Thoracic aorta (tissue), 2 donors: ENCODE measurements around the gene PISD. TPM values are rescaled to one million over a fixed set of nuclear protein-coding genes. Genes with fewer than 3 reads are reported as not detected.

Experiments
- ATAC-seq: fragments of 150-250 bp; one replicate; pipeline ENCODE4 v1.8.0; 2017; ENCODE audit warnings: low read depth; ENCODE audit not compliant: insufficient number of reproducible peaks, low FRiP score
- DNase-seq: peaks from one replicate; pipeline ENCODE4 v3.0.0-alpha.2; 2020; ENCODE audit warnings: low spot score
- H3K27ac ChIP-seq, 2 donors: fragments of 200-600 bp; sonication (generic); 1 replicate in 1 of 2; 2 replicates in 1 of 2; pipeline ENCODE4 v1.5.1; 2016; ENCODE audit warnings: mild to moderate bottlenecking in 2 of 2, moderate library complexity in 2 of 2
- H3K27me3 ChIP-seq: fragments of 200-600 bp; sonication (generic); replicated peaks from 2 replicates; pipeline ENCODE4 v1.6.0; 2016; ENCODE audit warnings: mild to moderate bottlenecking; ENCODE audit not compliant: insufficient read depth
- H3K36me3 ChIP-seq: fragments of 200-600 bp; sonication (generic); one replicate; pipeline ENCODE4 v1.5.1; 2016
- H3K4me1 ChIP-seq, 2 donors: fragments of 200-600 bp; sonication (generic); 1 replicate in 1 of 2; 2 replicates in 1 of 2; pipeline versions ENCODE4 v1.5.1 to v1.6.0; 2016; ENCODE audit warnings: low read depth in 2 of 2, mild to moderate bottlenecking in 1 of 2; ENCODE audit not compliant: control insufficient read depth in 1 of 2
- H3K4me3 ChIP-seq: fragments of 200-600 bp; sonication (generic); 2 replicates; pipeline ENCODE4 v1.5.1; 2016; ENCODE audit warnings: mild to moderate bottlenecking
- H3K9me3 ChIP-seq: fragments of 200-600 bp; sonication (generic); 2 replicates; pipeline ENCODE4 v1.5.1; 2016
- CTCF ChIP-seq: fragments of 200-600 bp; sonication (generic); IDR thresholded peaks from one replicate; pipeline ENCODE4 v1.5.1; 2019; ENCODE audit warnings: antibody characterized with exemption
- total RNA-seq, 2 donors: library from RNA; depleted of rRNA; stranded (reverse); fragments of >200 nt; gene quantifications; one replicate each; pipeline versions ENCODE4 v1.1.0 to v1.2.3, GENCODE V29; 2016

Gene PISD
- total RNA-seq, 2 donors from 2014 or later = 41.4 to 54.9 TPM

DNA sequence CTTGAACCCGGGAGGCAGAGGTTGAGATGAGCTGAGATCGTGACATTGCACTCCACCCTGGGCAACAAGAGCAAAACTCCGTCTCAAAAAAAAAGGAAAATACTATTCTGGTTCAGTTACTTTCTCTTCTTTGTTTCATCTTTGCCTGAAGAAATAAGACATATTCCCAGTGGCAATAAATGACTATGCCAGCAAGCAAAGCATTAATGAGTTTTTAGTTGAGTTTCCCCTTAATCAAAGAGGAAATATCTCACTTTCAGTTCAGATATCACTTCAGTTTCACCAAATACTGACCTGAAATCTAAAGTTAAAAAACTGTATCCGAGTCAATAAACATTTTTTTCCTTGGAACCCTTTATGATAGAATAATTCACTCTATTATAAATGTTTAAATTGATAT is 10.4 kb downstream of the PISD start:
- H3K4me3 ChIP-seq = no peak overlapping the region
- no peak for TF ChIP-seq CTCF
- H3K27ac ChIP-seq = no peak overlapping the region
- H3K4me1 ChIP-seq = no peaks in the 10 kb centered on the region
- no peak for DNase-seq
- H3K27me3 ChIP-seq = no peaks in the 10 kb centered on the region
- H3K9me3 ChIP-seq = no peaks in the 10 kb centered on the region
- peaks cover 8% of the 10 kb centered on the region for H3K36me3 ChIP-seq
- no peak for ATAC-seq

- DNase-seq (no peak), ATAC-seq (no peak)
- Histone ChIP-seq H3K4me1 (no peaks in the 10 kb centered on the region), H3K27me3 (no peaks in the 10 kb centered on the region), H3K36me3 (peaks cover 8% of the 10 kb centered on the region), H3K4me3 (no peak overlapping the region), H3K9me3 (no peaks in the 10 kb centered on the region), H3K27ac (no peak overlapping the region)
- TF ChIP-seq CTCF = no peak
Observed at GRCh38 chr22:31650391-31650790, 11.6 kb downstream of the PISD start.

- ATAC-seq (no peak), DNase-seq (no peak)
- no peaks in the 10 kb centered on the region for H3K4me1 ChIP-seq
- H3K27me3 ChIP-seq = no peaks in the 10 kb centered on the region
- no peaks in the 10 kb centered on the region for H3K9me3 ChIP-seq
- no peak for TF ChIP-seq CTCF
- H3K36me3 ChIP-seq = peaks cover 13% of the 10 kb centered on the region
- no peak overlapping the region for H3K4me3 ChIP-seq
- H3K27ac ChIP-seq = no peak overlapping the region
Observed at GRCh38 chr22:31647523-31648320, 14.3 kb downstream of the PISD start.

DNA sequence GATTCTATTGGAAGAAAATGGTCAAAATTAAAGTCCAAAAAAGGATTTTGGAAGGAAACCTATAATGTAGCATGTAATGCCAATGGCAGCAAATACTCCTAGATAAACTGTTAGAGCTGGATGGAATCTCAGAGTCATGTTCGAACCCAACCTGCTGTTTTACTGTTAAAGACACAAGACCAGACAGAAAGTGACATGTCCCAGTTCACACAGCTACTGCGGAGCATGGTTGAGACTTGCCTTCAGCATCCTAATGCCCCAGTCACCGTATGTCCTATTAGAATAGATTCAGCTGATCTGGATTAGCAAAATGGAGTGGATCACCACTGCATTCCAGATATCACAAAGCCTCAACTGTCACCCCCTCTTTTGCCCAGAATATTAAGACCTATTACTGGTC is 14.9 kb downstream of the PISD start:
- no peak overlapping the region for H3K4me3 ChIP-seq
- peaks cover 13% of the 10 kb centered on the region for H3K36me3 ChIP-seq
- no peaks in the 10 kb centered on the region for H3K27me3 ChIP-seq
- DNase-seq (no peak), ATAC-seq (no peak)
- H3K9me3 ChIP-seq = no peaks in the 10 kb centered on the region
- no peak for TF ChIP-seq CTCF
- H3K4me1 ChIP-seq = no peaks in the 10 kb centered on the region
- H3K27ac ChIP-seq = no peak overlapping the region

DNA sequence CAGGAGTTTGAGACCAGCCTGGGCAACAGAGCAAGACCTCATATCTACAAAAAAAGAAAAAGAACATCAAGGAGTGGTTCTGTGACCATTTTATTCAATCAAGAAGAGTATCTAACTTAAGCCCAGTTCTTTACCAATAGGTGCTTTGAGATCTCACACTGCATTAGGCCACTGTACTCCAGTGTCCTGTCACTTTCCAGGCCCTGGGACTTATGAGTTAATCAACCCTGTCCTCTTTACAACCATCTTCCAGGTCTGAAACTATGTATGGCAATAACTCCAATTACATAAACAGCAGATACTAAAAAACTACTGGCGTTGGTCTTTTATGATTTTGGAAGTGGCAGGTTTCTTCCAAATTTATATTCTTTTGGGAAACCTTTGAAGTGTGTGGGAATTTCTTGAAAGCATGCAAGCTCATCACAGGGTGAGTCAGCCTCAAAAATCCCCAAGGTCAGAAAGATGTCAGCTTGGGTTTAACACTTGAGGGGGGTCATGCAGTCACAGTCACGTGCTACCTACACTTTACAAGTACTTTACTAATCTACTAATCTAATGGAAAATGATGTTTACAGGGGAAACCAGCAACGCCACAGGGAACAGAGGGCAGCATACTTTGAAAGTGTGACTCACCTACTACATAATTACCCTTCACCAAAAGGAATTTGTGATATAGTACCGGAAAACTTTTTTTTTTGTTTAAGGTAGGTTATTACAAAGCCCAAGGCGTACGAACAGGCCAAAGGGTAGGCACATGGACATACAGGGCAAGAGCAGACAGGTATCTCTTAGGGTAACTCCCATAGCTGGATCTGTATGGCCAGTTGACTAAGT is 15.6 kb downstream of the PISD start:
- Histone ChIP-seq H3K4me1 (no peaks in the 10 kb centered on the region), H3K27me3 (no peaks in the 10 kb centered on the region), H3K9me3 (no peaks in the 10 kb centered on the region), H3K27ac (no peak overlapping the region), H3K36me3 (peaks cover 13% of the 10 kb centered on the region), H3K4me3 (no peak overlapping the region)
- DNase-seq = no peak
- ATAC-seq = no peak
- no peak for TF ChIP-seq CTCF
